GM18951 (cell line): Measurements from ENCODE around the gene ACTN2.

Experiments
- POLR2A ChIP-seq: IDR thresholded peaks from 4 replicates; pipeline ENCODE4 v1.6.1; 2011; ENCODE audit warnings: mild to moderate bottlenecking; ENCODE audit not compliant: insufficient read length, insufficient read depth; ENCODE audit errors: extremely low read depth
- in situ Hi-C: fragments of 300-500 bp; cut with MboI; formaldehyde crosslinking; loops from one replicate; pipeline ENCODE4 v1.12.0; 2022; ENCODE audit warnings: low sequenced_read_pairs, mixed read lengths, inconsistent platforms; ENCODE audit not compliant: unreplicated experiment

ACTN2 gene

DNA sequence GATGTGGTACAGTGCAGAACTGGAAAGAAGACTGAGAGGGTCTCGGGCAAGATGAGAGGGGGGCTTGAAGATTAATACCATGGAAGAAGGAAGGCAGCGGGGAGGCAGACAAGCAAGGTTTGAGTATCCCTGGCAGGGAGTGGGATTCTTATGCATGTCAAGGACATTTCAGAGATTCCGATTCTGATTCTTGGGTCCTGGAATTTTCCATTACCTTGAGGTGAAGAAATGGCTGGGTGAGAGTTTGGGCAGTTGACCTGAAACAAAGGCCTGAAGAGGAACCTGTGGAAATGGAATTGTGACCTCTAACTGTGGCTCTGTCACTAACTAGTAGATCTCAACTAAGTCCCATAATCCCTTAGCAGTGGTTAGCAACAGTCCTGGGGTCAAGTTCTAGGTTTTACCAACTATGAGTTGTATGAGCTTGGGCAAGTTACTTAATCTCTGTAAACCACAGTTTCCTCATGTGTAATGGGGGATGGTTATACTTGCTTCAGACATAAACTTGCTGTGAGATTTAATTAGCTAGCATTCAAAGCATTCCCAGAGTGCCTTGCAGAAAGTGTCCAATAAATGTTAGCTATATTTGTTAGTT lies 8.6 kb upstream of the ACTN2 start:
- in situ Hi-C loops = no loop called here
- TF ChIP-seq POLR2A = no peak

- no peak for TF ChIP-seq POLR2A
- in situ Hi-C loops = no loop called here
These were observed 5.1 kb upstream of the ACTN2 start for GRCh38 chr1:236681219-236681618.

DNA sequence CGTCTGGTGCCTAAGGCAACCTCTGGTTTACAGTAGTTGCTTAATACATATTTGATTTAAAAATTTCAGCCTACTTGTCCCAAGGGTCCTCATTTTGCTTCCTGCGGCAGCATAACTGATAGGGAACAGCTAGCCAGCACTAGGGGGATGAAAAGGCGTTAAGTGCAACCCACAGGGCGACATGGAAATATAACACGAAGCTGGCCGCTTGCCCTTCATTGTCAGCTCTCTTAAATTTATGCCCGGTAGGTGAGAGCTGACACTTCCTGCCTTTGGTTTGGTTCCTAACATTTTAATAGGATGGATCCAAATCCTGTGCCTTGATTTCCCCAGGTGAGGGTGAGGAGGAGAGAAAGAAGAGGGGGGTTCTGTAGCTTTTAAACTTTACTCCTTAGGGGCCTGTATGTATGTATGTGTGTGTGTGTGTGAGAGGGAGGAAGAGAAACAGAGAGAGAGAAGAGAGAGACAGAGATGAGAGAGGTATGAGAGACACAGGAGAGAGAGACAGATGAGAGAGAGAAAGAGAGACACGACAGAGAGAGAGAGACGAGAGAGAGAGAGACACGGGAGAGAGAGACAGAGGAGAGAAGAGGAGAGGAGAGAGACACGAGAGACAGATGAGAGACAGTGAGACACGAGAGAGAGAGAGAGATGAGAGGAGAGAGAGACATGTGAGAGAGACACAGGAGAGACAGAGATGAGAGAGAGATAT lies 938 bp upstream of the ACTN2 start:
- TF ChIP-seq POLR2A = no peak
- in situ Hi-C loops = no loop called here

DNA sequence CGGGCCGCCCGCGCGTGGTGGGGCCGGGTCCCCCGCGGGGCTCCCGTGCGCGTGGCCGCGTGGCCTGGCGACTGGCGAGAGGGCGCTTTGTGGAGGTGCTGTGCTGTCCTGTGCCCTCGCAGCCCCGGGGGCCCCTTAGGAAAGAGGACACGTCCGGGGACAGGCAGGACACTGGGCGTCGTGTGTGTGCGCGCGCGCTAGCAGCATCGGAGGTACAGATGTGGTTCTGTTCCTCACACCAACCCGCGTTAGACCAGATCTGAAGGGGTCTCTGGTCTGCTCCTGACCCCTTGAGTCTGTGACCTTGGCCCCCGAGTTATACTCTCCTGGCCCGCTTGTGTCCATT lies 489 bp downstream of the ACTN2 start:
- in situ Hi-C loops = no loop called here
- no peak for TF ChIP-seq POLR2A

DNA sequence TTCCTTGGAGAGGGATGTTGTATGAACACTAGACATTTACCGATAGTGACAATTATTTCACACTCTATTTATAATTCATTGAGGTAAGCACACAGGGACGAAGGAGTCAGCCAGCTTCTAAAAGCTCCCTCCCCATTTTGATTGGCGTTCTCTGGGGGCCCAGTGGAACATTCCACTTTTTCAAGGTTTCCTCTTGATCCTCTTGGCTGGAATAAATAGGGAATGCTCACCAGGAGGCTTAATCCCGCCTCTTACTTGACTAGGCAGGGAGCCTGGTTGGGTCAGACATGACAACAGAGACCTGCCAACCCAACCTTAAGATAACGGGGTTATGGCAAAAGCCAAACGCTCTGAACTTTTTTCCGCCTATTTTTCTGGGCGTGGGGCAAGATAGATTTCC lies 974 bp downstream of the ACTN2 start:
- TF ChIP-seq POLR2A = no peak
- in situ Hi-C loops = no loop called here

- TF ChIP-seq POLR2A = no peak
- in situ Hi-C loops = no loop called here
These were observed 2.4 kb downstream of the ACTN2 start for GRCh38 chr1:236688705-236689104.

GRCh38 chr1:236689713-236690569 lies 3.6 kb downstream of the ACTN2 start:
- no peak for TF ChIP-seq POLR2A
- in situ Hi-C loops = no loop called here

DNA sequence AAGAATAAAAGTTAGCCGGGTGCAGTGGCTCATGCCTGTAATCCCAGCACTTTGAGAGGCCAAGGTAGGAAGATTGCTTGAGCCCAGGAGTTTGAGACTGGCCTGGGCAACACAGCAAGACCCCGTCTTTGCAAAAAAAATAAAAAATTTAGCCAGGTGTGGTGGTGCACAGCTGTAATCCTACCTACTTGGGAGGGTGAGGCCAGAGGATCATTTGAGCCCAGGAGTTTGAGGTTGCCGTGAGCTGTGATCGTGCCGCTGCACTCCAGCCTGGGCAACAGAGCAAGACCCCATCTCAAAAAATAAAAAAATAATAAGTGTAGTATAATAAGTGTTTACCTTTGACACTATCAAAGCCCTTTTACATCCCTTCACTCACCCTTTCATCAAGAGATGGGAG lies 5.0 kb downstream of the ACTN2 start:
- in situ Hi-C loops = no loop called here
- TF ChIP-seq POLR2A = no peak

- in situ Hi-C loops = no loop called here
- no peak for TF ChIP-seq POLR2A
These were observed 5.8 kb downstream of the ACTN2 start for GRCh38 chr1:236692128-236692527.

DNA sequence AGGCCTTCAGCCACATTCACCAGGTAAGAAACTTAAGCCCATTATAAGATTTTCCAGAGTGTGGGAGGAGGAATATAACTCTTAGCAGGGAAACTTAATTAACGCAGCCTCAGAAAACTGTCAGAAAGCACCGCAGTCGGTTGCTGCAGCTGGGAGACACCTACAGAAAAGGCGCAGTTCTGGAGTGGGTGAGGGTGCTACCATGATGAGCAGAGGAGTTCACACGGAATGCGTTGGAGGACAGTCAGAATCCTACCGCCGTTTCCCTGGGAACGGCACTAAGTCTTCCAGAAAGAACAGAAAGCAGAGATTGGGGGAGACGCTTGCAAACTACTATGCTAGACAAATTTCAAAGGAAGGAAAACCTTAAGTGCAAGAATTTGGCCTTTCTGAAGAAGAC lies 6.4 kb downstream of the ACTN2 start:
- in situ Hi-C loops = no loop called here

GRCh38 chr1:236699366-236699765 lies 13.1 kb downstream of the ACTN2 start:
- TF ChIP-seq POLR2A = no peak
- in situ Hi-C loops = no loop called here

More for the DNA sequence above, 6.4 kb downstream of the ACTN2 start:
- no peak for TF ChIP-seq POLR2A

- in situ Hi-C loops = no loop called here
- no peak for TF ChIP-seq POLR2A
These were observed 14.6 kb downstream of the ACTN2 start for GRCh38 chr1:236700903-236701302.

DNA sequence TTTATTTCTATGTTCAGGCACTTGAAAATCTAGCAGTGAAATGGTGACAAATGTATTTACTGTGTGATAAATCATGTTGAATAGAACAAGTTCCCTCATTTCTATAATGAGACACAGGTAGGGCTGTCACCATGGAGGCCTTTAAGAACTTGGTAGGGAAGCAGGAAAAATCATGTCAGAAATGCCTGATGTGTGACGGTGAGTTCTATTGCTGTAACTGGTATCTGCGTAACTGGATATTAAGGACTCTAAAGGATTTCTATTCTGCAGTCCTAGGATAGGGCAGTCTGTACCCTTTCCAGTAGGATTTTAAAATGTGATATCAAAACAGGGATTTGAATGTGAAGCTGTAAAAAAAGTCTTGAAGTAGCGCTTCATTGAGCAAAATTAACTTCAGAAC lies 15.5 kb downstream of the ACTN2 start:
- TF ChIP-seq POLR2A = no peak
- in situ Hi-C loops = no loop called here
